Measurements from ENCODE around the gene ASPSCR1. TPM values are rescaled to one million over a fixed set of nuclear protein-coding genes. Genes with fewer than 3 reads are reported as not detected.

ASPSCR1 gene
- total and polyA plus RNA-seq, 2 of the 8 experiments (the other 6 are each of a cell fraction or from before 2014, with no cell fraction given) = 33.3 to 43.7 TPM

DNA sequence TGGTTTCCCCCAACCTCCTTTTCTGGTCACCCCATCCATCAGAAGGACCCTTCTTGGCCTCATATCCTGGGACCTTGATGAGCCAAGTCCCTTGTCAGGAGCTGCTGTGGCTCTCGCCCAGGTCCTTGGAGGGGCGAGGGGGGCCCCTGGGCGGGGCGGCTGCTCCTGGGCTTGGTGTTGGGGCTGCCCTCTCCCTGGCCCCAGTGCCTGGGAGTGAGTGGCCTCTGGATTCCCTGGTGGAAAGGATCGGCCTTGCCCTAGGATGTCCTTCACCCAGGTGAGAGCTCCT lies 10.2 kb upstream of the ASPSCR1 start:
- WGBS, 2 experiments (ENCODE audit: extremely low coverage in 1 of 2, insufficient coverage in 1 of 2, insufficient read length in 1 of 2, insufficient replicate concordance in 2 of 2, low coverage in 1 of 2, low lambda C conversion rate in 2 of 2, missing lambda C conversion rate in 1 of 2) = 57% methylated on average over 5 of the region's 5 CpGs; no CpG with 5 or more reads in 1 of the 2 experiments
- peak overlapping the region; percentile 91 for H4K91ac ChIP-seq (replicated peaks; ENCODE audit: insufficient read length, low read length)
- H3K23me2 ChIP-seq (ENCODE audit: low read depth, low read length) = no peaks in the 10 kb centered on the region
- H3K27ac ChIP-seq (ENCODE audit: low read depth, low read length) = no peak overlapping the region
- 0 out of 2 replicates have a peak overlapping the region, but pooled peaks have one; percentile 48 for H2BK20ac ChIP-seq (ENCODE audit: low read length)
- no peak overlapping the region for H3K23ac ChIP-seq (ENCODE audit: insufficient read length)
- H3K4ac ChIP-seq (replicated peaks; ENCODE audit: insufficient read length, low read depth, low read length) = no peak overlapping the region
- peak overlapping the region; percentile 87; the same call in 1 of the 2 replicates for H2BK12ac ChIP-seq (ENCODE audit: low read depth, low read length)
- H4K20me1 ChIP-seq (replicated peaks in 1 of 2; ENCODE audit: control insufficient read depth in 1 of 2, insufficient read depth in 2 of 2, low read length in 2 of 2) = peaks cover 2 to 3% of the 10 kb centered on the region in 2 experiments
- no peaks in the 10 kb centered on the region for H3K36me3 ChIP-seq (ENCODE audit: control insufficient read depth in 2 of 4, insufficient read depth in 4 of 4, low read length in 3 of 4)
- no peak overlapping the region for H3K56ac ChIP-seq (replicated peaks; ENCODE audit: insufficient read length, low read depth, low read length)
- peak in 1 of 2 experiments; percentile 66 for DNase-seq (ENCODE audit: low read depth in 1 of 2, low spot score in 2 of 2)
- peak overlapping the region; percentile 8 to 58 for H3K4me2 ChIP-seq (ENCODE audit: insufficient read depth in 1 of 2, low read depth in 2 of 2, low read length in 2 of 2)
- POLR2A ChIA-PET (ENCODE audit: partially characterized antibody) = interaction anchor here (0.6 to 4.1 kb wide), 10 partner anchors 10 to 87 kb away, joined by 3 to 20 read pairs (median 4); partner anchors contain the start of genes ASPSCR1 and MAFG
- H3K4me1 ChIP-seq (replicated peaks in 1 of 4; ENCODE audit: control insufficient read depth in 3 of 4, insufficient read depth in 4 of 4, low read length in 3 of 4) = peaks cover 0 to 19% (median 16%) of the 10 kb centered on the region in 4 experiments; a peak in 6 of 7 replicates
- H3K18ac ChIP-seq (ENCODE audit: extremely low read depth, low read length) = peak overlapping the region; percentile 60
- H4K8ac ChIP-seq (ENCODE audit: extremely low read depth, insufficient read depth, low read length) = peak overlapping the region; percentile 57
- no peak overlapping the region for H3K14ac ChIP-seq (ENCODE audit: insufficient read length)
- no peaks in the 10 kb centered on the region for H3K79me2 ChIP-seq (ENCODE audit: control insufficient read depth in 1 of 2, insufficient read depth in 2 of 2, low read length in 2 of 2)
- H3K9ac ChIP-seq (replicated peaks in 1 of 4; ENCODE audit: extremely low read depth in 1 of 4, low read depth in 3 of 4, low read length in 3 of 4) = no peak overlapping the region
- no peak overlapping the region for H2AFZ ChIP-seq (ENCODE audit: low read length)
- H3K4me3 ChIP-seq (ENCODE audit: extremely low read depth in 1 of 4, insufficient read depth in 2 of 4, low read depth in 3 of 4, low read length in 4 of 4) = peak overlapping the region in 1 of 4 experiments; percentile 40; a peak in 4 of 8 replicates
- H2AK5ac ChIP-seq (ENCODE audit: low read depth, low read length) = no peak overlapping the region
- CTCF ChIA-PET (ENCODE audit: partially characterized antibody) = interaction anchor here (0.7 to 2.9 kb wide), 9 partner anchors 9 to 71 kb away, joined by 3 to 16 read pairs (median 4); partner anchors contain the start of gene DCXR
- H3K79me1 ChIP-seq (ENCODE audit: low read depth, low read length) = no peaks in the 10 kb centered on the region
- H2BK5ac ChIP-seq (ENCODE audit: low read depth, low read length) = peak overlapping the region; percentile 18; the same call in 1 of the 2 replicates
- H2BK120ac ChIP-seq (replicated peaks; ENCODE audit: low read depth, low read length) = peak overlapping the region; percentile 3
- H3K27me3 ChIP-seq (replicated peaks in 1 of 4; ENCODE audit: control insufficient read depth in 3 of 4, extremely low read depth in 1 of 4, insufficient read depth in 3 of 4, low read length in 3 of 4) = peaks cover 2 to 48% (median 41%) of the 10 kb centered on the region in 4 experiments
- peak overlapping the region; percentile 88; the same call in 1 of the 2 replicates for H2BK15ac ChIP-seq (ENCODE audit: low read length)
- no peak overlapping the region for H4K5ac ChIP-seq (ENCODE audit: insufficient read length, low read depth, low read length)
- FAIRE-seq = no peak
- H3K9me3 ChIP-seq (ENCODE audit: insufficient read depth in 2 of 2, low read depth in 1 of 2, low read length in 1 of 2) = no peaks in the 10 kb centered on the region
- TF ChIP-seq POLR2AphosphoS5 (IDR thresholded peaks at IDR 0.05; ENCODE audit: low read depth, low read length) = no peak
- no peak for TF ChIP-seq CREB1 (IDR thresholded peaks at IDR 0.05)
- no peak for TF ChIP-seq NANOG (IDR thresholded peaks at IDR 0.05; ENCODE audit: insufficient read depth, low read depth, low read length, poor library complexity, severe bottlenecking)
- no peak for TF ChIP-seq NRF1 (IDR thresholded peaks at IDR 0.05; ENCODE audit: low read depth, low read length)
